Activated CD4-positive, CD25-positive, alpha-beta regulatory T cell (primary cell): ENCODE measurements around the gene THSD7A.

ENCODE experiments used
- DNase-seq, 4 experiments: peaks; one replicate each; lab custom pipeline; 2025; lab: John Stamatoyannopoulos, UW

THSD7A gene

DNA sequence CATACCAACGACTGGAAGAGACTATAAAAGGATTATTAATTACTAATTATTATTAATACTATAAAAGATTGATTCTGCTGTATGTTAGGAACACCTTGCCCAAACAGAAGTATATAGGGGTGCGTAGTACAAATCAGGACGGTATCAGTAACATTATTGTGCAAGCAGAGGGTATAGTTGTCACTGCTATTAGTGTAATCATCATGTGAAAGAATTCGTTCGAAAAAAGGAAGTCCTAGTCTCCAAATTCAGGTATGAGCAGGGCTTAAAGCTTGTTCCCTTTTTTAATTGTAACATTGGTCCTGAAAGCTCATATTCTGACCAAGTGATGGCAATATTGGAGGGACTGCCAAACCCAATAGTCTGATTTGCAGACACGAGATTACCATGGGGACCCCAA, 81.8 kb downstream of the THSD7A start:
- DNase-seq, result no peak

DNA sequence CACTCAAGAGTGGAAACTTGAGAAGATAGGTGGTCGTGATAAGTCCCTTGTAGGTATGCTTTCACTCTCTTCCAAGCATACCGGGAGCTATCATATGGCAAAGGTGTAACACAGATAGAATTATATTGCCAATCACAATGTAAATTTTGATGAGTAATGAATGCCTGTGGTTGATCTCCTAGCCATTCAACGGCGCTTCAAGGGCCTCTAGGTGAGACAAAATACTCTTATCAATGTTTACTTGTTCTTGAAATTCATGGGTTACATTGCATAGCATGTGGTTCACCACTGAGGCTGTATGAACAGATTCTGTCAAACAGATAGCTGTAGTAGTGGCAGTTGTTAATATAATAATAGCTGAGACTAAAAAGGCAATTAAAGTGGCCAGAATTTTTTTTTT, 82.4 kb downstream of the THSD7A start:
- DNase-seq, result no peak

DNA sequence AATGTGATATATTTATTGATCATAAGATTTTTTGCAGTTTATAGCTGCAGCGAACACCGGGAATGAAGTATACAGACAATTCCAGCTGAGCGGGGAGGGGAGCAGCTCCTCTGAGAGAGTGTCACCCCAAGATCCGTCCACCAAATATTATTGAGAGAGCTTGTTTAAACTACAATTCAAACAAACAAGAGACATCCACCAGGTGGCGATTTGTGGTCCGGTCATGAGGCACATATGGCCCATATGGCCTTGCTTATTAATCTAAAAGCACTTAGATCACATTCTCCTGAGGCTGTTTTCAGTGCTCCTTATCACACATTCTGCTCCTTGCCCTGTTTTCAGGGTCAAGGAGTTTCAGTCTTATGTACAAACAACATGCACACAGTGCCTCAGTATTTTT, 83.1 kb downstream of the THSD7A start:
- no peak for DNase-seq

DNA sequence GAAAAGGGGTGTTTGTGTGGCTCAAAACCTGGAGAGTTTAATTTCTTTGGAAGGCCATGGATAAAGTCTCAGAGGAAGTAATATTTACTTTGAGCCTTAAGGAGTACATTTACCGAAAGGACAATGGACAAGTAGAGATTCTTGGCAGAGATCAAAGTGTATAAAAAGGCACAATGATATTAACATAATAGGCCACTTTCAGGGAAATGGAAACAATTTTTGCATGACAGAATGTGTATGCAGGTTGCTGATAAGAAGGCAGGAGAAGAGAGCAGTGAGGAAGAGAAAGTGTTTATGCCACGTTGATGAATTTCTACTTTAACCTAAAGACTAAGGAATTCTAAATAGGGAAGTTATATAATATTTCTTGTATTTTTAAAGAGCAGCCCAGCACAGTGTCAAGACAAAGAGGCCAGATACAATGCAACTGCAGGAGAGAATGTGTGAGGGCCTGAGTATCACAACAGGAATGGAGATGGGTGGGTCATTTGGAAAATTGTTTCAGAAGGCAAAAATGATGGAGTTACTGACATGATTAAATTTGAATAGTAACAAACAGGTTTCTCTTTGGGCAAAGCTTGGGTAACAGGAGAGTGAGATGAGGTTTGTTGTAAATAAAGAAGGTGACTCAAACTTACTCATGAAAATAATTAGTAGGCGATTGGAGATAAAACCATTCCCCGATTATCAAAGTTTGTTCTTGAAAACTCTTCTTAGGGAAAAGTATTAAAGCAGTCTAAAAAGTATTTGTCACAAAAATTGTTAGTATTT, 84.1 kb downstream of the THSD7A start:
- DNase-seq, result no peak

DNA sequence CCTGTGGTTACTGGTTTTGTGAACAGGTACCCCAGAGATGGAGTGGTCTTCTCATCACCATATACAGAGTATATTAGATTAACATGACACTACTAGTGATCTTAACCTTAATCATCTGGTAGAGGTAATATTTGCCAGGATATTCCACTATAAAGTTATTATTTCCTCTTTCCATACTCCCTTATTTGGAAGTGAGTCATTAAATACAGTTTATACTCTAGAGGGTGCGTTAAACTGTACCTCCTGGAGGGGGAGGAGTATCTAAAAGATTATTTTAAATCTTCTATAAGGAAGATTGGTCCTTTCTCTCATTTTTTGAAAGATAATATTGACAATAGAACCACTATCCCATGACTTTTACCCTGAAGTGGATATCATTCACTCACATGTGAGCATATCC, 85.4 kb downstream of the THSD7A start:
- DNase-seq, result no peak

DNA sequence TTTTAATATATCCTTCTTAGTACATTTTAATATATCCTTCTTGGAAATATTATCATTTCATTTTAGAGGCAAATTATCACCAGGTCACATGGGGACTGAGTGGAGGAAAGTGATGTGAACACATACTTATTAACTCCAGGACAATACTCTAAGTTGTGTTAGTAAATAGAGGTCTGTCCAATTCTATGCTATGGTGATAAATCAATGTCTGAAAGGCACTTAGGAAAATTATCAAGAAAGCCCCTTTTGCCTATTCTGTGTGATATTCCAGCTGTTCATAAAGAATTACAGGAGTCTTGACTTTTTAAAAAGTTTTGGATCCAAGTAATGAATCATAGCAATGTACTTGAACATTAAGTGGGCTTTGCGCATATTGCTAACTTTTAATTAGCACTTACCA, 88.5 kb downstream of the THSD7A start:
- no peak for DNase-seq

DNA sequence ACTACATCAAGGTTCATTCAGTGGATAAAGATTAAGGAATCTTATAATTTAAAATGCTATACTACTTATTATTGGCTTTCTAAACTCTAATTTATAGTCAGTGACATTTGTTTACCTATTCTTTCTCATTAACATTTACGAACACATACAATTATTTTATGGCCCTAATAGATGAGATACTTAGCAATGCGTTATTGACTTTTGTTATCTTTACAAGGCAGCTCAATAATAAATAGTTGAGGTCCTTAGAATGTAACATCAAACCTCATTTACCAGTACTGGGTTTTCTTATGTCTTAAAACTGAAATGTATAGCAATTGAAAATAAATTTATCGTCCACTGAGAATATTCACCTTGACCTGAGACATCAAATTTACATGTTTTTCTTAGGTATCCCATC, 89.0 kb downstream of the THSD7A start:
- DNase-seq, result no peak

DNA sequence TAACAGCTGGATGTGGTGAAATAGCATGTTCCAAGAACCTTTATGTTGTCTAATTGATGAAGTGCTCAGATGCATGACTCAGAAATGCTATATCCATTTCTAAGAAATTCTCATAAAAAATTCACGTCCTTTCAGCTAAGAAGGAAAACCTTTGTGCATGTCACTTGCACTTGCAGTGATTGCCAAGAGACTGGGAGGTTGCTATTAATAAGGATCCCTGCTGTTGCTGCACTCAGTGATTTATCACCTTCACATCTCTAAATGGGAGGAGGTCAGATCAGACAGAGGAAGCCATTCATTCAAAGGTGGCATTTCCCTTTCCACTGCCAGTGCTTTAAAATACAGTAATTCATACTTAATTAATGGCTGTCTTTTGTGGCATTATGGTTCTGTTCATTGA, 89.5 kb downstream of the THSD7A start:
- DNase-seq, result no peak

DNA sequence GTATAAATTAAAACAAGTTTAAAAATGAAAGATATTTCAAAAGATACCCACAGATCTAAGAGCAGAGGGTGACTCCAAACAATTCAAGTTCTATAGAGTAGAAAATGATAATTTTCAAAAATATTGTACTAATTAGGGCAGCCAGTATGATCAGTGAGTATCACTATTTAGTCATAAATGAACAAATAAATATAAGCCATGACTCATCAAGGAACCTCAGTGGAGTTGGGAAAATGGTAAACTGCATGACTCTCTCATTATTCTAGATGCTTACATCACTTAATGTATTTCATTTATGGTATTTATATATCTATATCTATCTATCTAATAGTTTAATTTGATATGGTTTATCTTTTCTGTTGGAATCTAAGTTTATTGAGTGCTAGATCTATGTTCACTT, 94.3 kb downstream of the THSD7A start:
- DNase-seq, result no peak

DNA sequence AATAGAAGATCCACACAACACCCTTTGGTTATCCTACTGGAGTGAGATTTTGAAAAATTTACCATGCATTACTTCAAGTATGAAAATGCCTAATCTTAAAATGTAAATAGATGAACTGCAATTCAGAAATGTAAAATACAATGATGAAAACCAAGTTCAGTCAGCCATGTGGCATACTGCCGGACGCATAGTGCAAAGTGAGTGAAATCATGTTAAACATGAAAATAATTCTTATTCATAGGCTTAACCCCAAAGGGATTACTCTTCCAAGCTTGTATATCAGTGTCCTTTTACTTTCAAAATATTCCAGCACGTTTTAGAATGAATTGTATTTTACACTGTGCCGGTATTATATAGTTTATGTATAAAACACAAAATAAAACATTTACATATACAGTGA, 99.8 kb downstream of the THSD7A start:
- no peak for DNase-seq

DNA sequence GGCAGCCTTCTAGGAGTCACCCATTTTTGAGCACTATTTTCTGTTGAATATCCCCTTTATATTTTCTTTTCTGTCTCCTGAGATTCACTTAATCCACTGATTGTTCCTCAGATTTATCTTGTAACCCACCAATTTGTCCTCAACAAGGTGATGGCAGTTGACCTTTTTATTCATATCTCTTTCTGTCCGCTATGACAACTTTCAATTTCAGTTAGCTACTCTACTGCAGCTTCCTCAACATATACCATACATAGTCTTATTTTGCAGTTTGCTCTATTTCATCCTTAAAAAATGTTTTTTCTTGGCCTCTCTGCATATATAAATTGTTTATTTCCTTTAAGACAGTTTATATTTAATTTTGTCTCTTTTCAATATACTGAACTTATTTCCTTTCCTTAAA, 101.3 kb downstream of the THSD7A start:
- DNase-seq, result no peak

DNA sequence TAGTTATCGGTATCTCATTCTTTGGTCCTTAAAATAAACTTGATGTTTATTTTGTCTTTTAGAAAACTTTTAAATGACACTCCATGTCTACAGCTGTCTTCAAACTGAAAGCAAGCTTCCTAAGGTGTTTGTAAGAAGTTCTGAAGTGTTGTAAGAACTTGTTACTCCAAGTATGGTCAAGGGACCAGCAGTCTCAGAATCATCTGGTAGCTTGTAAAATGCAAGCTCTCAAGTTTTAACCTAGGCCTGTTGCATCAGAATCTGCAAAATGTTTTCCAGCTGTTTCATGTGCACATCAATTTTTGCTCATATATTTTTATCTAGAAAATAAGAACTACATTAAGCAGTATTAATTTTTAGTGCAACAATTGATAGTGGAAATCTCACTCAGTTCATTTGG, 104.1 kb downstream of the THSD7A start:
- DNase-seq, result no peak

DNA sequence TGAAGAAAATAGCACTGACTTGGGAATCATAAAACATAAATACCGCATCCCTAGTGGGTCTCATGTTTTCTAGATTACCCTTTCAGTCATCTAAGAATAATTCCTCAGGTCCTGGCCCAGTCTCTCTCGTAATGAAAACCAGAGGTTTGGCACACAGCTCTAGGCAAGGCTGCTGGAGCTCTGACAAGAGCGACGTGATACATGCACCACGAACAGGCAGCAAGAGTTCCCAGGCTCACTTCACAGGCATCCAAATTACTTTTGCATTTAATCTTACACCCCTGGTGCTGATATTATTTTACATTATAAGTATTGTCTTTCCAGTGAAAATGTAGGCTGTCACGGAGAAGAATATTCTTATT, 105.2 kb downstream of the THSD7A start:
- DNase-seq, result no peak

DNA sequence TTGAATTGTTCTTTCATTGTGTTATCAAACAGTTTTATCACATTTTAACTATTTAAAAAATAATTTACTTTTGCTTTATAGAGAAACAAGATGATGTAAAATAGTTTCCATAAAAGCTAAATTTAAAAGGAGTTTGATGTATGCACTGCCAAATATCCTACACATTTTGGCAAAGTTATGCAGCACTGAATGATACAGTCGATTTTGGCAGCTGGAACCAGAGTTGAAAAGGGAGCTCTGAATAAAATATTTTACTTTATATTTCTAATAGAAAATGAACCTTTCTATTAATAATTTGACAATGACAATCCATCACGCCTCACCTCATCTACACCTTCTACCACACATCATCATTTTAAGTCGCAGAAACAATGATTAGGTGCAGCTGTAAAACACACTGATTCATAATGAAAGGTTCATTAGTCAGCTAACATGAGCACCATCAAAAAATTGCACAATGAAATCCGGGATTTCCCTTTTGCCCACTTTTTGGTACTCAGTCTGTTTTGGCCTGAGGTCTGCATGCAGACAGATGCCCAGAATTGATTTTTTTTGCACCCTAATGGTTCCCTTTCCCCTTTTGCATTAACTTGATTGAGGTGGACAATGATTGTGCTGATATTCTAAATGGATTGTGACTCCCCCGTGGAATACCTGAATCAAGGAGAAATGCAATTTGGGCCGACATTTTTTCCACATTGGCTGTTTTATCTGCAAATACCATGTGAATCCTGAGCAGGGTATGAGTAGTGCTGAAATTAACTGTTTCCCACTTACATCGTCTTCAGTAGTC, 105.8 kb downstream of the THSD7A start:
- no peak for DNase-seq

DNA sequence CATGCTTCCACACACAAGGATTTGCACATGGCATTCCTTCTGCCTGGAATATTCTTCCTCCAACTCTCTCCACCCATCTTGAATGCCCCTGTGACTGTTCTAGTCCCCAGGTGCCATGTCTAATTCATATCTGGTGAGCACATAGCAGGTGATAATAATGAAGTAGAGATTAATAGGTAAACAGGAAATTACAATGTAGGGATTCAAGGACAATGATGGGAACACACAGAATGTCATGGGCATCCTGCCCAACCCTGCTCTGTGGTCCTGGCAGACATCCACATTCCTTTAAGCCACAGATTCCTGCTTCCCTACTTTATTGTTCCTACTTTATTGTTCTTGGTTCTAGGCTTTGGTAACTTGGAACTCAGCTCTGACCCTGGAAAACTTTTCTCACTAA, 115.8 kb downstream of the THSD7A start:
- no peak for DNase-seq

DNA sequence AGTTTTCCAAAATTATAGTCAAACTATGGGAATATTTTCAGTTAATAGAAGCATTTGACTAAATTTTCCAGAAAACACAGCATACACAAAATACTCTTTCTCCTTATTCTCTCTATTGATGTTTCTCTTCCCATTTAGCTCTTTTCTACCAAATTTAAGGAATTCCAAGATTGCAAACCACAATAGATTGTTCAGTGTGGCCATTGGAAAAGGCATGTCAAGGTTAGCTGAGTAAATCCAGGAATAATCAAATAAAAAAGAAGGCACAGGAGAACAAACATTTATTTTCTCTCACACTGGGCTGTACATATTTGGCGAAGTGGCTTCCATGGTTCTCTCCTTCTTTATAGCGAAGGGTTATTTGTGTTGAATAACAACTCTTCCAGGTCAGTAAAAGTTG, 117.3 kb downstream of the THSD7A start:
- no peak for DNase-seq

DNA sequence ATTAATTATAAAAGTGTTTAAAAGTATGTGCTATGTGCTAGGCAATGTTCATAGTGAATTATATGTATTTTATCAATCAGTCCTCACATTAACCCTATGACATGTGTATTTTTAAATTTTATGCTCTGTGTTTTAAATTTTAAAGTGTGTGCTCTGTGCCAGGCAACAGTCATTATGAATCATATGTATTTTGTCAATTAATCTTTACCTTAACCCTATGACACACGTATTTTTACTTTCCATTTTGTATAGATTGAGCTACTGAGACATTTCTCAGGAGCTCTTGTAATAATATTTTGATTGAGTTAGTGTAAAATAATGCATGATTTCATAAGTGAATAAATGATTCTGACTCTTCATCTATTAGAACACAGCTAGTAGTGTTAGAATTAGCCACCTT, 117.8 kb downstream of the THSD7A start:
- DNase-seq, result no peak

DNA sequence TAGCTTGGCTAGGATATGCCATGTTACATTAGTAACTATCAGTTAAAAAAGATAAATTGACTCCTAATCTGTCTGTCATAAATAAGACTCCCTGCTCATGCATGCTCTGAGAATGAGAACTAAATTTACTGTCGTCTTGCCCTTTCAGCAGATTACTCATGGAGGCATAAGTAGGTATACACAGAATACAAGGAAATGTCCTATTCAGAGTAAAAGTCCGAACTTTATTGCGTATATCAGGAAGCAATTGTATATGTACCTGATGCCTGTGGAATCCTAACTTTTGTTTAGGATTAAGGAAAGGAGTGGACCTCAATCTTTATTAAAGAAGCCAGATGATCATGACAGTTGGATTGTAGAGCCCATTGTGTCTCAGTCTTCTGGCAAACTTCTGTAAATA, 118.6 kb downstream of the THSD7A start:
- no peak for DNase-seq

DNA sequence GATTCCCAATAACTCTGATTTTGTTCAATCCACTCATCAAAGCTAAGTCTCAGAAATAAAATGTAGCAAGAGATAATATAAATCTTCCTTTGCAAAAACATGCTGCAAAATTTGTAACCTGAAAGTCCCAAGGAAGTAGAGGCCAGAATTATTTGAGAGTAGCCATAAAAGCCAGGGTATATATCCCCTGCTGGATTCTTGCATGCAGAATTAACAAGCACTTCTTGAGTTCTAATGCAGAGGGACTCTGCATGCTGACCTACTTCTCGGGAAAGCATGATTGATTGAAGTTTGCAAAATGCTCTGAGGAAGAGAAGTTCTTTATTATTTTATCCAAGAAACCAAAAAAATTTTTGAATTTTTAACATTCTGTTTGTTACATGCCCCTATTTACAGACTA, 121.6 kb downstream of the THSD7A start:
- DNase-seq, result no peak

DNA sequence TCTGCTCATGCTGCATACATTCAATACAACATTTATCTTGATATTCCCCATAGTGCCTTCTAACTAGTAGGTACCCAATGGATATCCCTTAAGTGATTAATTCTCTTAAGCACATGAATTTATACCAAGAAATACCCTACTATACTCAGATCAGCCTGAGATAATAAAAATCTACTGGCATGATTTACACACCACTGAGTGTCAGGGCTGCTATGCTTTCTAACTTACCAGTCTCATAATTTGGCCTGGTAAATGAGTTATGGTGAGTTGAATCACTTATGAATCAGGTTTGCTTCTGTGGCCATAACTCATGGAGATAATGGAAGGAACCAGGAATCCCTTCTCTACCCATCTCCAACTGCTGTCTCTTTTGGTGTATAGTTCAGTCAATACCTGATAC, 122.8 kb downstream of the THSD7A start:
- no peak for DNase-seq

DNA sequence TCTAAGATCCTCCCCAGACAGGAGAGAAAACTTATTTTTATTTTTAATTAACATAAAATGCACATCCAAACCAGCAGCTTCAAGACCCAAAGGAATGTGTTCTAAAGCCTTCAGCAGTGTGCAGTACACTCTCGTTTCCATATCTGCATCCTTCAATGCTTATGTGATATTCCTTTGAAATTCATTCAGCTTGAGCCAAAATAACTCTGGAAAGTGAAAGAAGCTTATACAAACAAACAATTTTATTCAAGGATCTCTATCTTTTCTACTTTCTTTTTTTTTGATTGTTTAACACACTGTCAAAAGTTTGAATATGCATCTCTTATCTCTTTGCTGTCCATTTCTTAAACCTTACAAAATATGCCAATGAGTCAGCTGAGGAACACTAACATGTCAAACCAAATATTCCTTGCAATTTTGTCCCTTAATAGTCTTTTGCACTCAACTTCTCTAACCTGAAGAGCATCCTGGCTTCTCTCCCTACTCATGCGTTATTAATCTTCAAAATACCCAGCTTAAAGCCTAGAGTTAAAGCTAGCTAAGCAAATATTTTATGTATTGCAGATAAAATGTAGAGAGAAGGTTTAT, 124.3 kb downstream of the THSD7A start:
- DNase-seq, result no peak

DNA sequence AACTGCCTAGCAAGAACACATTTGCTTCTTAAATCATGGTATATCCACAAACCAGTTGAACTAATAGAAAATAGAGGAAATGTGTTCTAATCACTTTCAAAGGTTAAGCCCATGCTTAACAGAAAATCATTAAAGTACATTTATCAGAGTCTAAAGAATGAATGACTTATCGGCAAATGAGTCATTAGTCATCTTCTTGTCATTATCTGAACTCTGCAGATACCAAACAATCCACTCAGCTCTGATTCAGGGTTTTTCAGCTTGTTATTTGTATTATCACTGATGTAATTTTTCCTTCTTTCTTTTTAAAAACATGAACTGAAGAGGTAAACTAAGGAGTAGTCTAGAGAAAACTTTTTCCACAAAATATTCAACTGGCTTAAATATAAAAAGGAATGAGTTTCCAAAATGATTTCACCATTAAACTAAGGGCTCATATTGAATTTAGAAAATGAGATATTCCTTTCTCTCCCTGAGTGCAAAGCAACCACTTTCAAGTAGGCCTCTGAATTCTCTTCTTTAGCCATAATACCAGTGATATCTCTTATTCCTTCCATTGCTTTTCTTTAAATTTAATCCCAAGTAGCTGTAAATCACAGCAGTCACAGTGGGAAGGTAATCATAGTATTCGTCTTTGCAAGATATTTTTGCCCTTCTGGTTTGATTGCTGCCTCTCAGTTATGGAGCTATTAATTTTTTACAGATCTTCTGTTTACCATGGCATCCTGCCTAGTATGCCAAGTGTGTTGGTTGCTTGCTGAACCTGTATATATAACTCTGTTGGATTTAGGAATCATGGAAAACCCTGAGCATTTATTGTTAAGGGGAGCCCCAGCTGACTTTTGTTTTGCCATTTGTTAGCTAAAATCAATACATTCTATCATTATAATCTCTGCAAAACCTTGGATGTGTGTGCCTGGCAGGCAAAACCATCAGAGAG, 125.1 kb downstream of the THSD7A start:
- no peak for DNase-seq
